Activated CD4-positive, alpha-beta T cell treated with anti-CD3 and anti-CD28 coated beads for 36 hours (primary cell): ENCODE data around the gene ZNF26. TPM values are rescaled to one million over a fixed set of nuclear protein-coding genes. Genes with fewer than 3 reads are reported as not detected.
"Not testable (repeated sequence)": the region's sequence is repeated elsewhere in the genome, so short reads cannot be mapped to it uniquely, and the experiment has no call there.

ENCODE experiments used
- ATAC-seq: fragments of 200-7000 bp; cut with Tn5 transposase; one replicate; pipeline ENCODE4 v1.10.0; 2021; ENCODE audit warnings: mild to moderate bottlenecking, moderate library complexity
- CTCF ChIA-PET: fragments of 350-600 bp; sonication (Branson Sonifier 250); formaldehyde crosslinking; loops from one replicate; lab custom pipeline; 2021; ENCODE audit warnings: antibody characterized with exemption; lab: Charles Lee
- POLR2A ChIA-PET: fragments of 350-600 bp; sonication (Branson Sonifier 250); formaldehyde crosslinking; loops from one replicate; lab custom pipeline; 2021; ENCODE audit warnings: antibody characterized with exemption, inconsistent platforms; lab: Charles Lee
- DNase-seq: peaks from one replicate; pipeline ENCODE4 v3.0.0-alpha.2; 2020
- H3K27ac Mint-ChIP-seq: one replicate; pipeline ENCODE4 v1.8.0; 2021; ENCODE audit warnings: mixed read lengths
- H3K27me3 Mint-ChIP-seq: one replicate; pipeline ENCODE4 v1.8.0; 2021; ENCODE audit warnings: mixed read lengths
- H3K36me3 Mint-ChIP-seq: one replicate; pipeline ENCODE4 v1.8.0; 2021; ENCODE audit warnings: low read depth, mixed read lengths
- H3K4me1 Mint-ChIP-seq: one replicate; pipeline ENCODE4 v1.8.0; 2021; ENCODE audit warnings: mixed read lengths
- H3K4me3 Mint-ChIP-seq: one replicate; pipeline ENCODE4 v1.8.0; 2021; ENCODE audit warnings: mild to moderate bottlenecking, moderate library complexity, mixed read lengths
- H3K9me3 Mint-ChIP-seq: one replicate; pipeline ENCODE4 v1.8.0; 2021; ENCODE audit warnings: low read depth, mixed read lengths
- intact Hi-C, 2 experiments: fragments of 100-400 bp; cut with DNase I in 1 of 2; cut with micrococcal nuclease in 1 of 2; formaldehyde crosslinking; loops; one replicate each; pipeline versions ENCODE4 v1.14.2 to v1.15.1; 2022 to 2024; cut with DNase I, micrococcal nuclease
- total RNA-seq, 2 experiments: library from RNA; stranded (reverse); gene quantifications; one replicate each; pipeline ENCODE4 v1.2.3, GENCODE V29; 2021

ZNF26 gene
- total RNA-seq, 2 experiments from 2014 or later = 12.3 to 17.0 TPM

GRCh38 chr12:132949936-132950837 lies 36.0 kb upstream of the ZNF26 start:
- DNase-seq (no peak), ATAC-seq (no peak)
- no peak overlapping the region for H3K27ac Mint-ChIP-seq
- H3K9me3 Mint-ChIP-seq = peaks cover 38% of the 10 kb centered on the region
- intact Hi-C loops = no loop called here
- no peaks in the 10 kb centered on the region for H3K27me3 Mint-ChIP-seq
- ChIA-PET POLR2A (no interaction called here), CTCF (interaction anchor here (0.6 to 0.7 kb wide), 2 partner anchors 13 to 187 kb away, joined by 4 to 5 read pairs; no protein-coding TSS in a partner anchor)
- peaks cover 53% of the 10 kb centered on the region for H3K36me3 Mint-ChIP-seq
- no peak overlapping the region for H3K4me3 Mint-ChIP-seq
- peaks cover 14% of the 10 kb centered on the region for H3K4me1 Mint-ChIP-seq

- Mint-ChIP-seq H3K9me3 (peaks cover 33% of the 10 kb centered on the region), H3K4me1 (peaks cover 16% of the 10 kb centered on the region), H3K27ac (no peak overlapping the region), H3K4me3 (no peak overlapping the region), H3K27me3 (no peaks in the 10 kb centered on the region), H3K36me3 (peaks cover 46% of the 10 kb centered on the region)
- intact Hi-C loops = no loop called here
- ATAC-seq = no peak
- ChIA-PET CTCF (no interaction called here), POLR2A (no interaction called here)
- DNase-seq = no peak
Measured at GRCh38 chr12:132950844-132951535, 35.2 kb upstream of the ZNF26 start.

GRCh38 chr12:132951649-132952048 lies 34.5 kb upstream of the ZNF26 start:
- ATAC-seq (no peak), DNase-seq (no peak)
- CTCF ChIA-PET = no interaction called here
- H3K4me1 Mint-ChIP-seq = peaks cover 17% of the 10 kb centered on the region
- no peak overlapping the region for H3K27ac Mint-ChIP-seq
- POLR2A ChIA-PET = no interaction called here
- peaks cover 30% of the 10 kb centered on the region for H3K9me3 Mint-ChIP-seq
- no peaks in the 10 kb centered on the region for H3K27me3 Mint-ChIP-seq
- H3K4me3 Mint-ChIP-seq = no peak overlapping the region
- intact Hi-C loops = no loop called here
- H3K36me3 Mint-ChIP-seq = peaks cover 43% of the 10 kb centered on the region

DNA sequence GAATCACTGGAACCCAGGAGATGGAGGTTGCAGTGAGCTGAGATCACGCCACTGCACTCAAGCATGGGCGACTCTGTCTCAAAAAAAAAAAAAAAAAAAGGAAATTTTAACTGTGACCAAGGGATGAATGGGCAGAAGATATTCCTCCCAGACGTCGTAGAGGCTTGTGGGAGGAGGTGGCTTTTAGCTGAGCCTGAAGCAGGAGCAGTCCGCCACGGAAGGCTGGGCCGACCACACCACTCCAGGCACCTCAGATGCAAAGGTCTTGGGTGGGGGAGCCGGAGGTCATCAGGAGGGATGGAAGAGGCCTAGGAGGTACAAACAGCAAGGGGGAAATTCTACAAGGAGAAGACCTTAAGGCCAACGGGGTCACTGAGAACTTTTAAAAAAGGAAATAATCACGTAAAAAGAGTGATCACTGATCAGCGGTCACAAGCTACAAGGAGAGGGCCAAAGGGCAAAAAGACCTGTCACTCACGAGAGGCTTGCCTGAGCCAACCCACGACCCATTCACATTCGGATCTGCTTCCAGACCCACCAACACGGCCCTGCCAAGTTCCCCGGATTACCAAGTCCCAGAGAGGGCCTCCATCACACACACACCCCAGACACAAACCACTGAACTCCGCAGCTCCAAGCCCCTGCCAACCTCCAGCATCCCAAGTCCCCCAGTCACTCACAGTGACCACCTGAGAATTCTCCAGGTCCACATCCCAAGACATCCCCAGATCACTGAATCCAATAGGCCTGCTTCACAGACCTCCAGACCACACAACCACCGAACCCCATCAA lies 33.6 kb upstream of the ZNF26 start:
- intact Hi-C loops = no loop called here
- Mint-ChIP-seq H3K36me3 (peaks cover 39% of the 10 kb centered on the region), H3K27me3 (no peaks in the 10 kb centered on the region), H3K4me3 (no peak overlapping the region), H3K9me3 (peaks cover 30% of the 10 kb centered on the region), H3K4me1 (peaks cover 22% of the 10 kb centered on the region), H3K27ac (no peak overlapping the region)
- ChIA-PET POLR2A (no interaction called here), CTCF (no interaction called here)
- ATAC-seq (no peak), DNase-seq (no peak)

GRCh38 chr12:132953163-132953425 lies 33.1 kb upstream of the ZNF26 start:
- Mint-ChIP-seq H3K27ac (no peak overlapping the region), H3K4me1 (peaks cover 22% of the 10 kb centered on the region), H3K4me3 (no peak overlapping the region), H3K9me3 (peaks cover 28% of the 10 kb centered on the region), H3K27me3 (no peaks in the 10 kb centered on the region), H3K36me3 (peaks cover 35% of the 10 kb centered on the region)
- CTCF ChIA-PET = no interaction called here
- POLR2A ChIA-PET = no interaction called here
- intact Hi-C loops = no loop called here
- ATAC-seq (no peak), DNase-seq (no peak)

- Mint-ChIP-seq H3K27me3 (no peaks in the 10 kb centered on the region), H3K9me3 (peaks cover 21% of the 10 kb centered on the region), H3K4me3 (no peak overlapping the region), H3K36me3 (peaks cover 28% of the 10 kb centered on the region), H3K4me1 (peaks cover 22% of the 10 kb centered on the region), H3K27ac (no peak overlapping the region)
- ChIA-PET CTCF (no interaction called here), POLR2A (no interaction called here)
- no peak for DNase-seq
- intact Hi-C loops = no loop called here
- ATAC-seq = no peak
Measured at GRCh38 chr12:132953771-132954170, 32.4 kb upstream of the ZNF26 start.

DNA sequence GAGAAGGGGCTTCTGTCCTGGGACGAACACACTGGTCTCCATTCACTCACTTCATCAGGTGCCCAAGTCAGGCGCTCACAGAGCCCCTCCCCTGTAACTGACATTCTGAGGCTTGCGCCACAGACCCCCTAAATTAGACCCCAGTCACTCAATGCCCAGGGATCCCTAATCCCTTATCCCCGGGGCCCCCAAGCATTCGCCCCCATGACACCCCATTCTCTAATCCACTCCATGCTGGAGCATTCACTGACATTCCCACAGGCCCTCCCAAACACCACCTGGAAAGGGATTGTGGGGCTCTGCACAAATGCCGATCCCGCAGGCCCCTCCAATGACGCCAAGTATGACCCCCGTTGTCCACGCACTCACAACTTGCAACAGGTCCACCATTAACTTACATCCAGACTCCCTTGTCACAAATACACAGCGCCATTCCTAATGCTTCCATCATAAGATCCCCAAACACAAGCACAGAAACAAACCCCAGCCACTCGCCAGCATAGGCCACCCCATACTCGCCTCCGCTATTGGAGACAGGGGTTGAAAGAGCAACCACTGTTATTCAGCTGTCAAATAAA lies 31.6 kb upstream of the ZNF26 start:
- Mint-ChIP-seq H3K27ac (peak overlapping the region; percentile 82), H3K4me3 (peak overlapping the region; percentile 93), H3K36me3 (peaks cover 21% of the 10 kb centered on the region), H3K27me3 (no peaks in the 10 kb centered on the region), H3K4me1 (peaks cover 22% of the 10 kb centered on the region), H3K9me3 (peaks cover 14% of the 10 kb centered on the region)
- ChIA-PET CTCF (no interaction called here), POLR2A (no interaction called here)
- ATAC-seq = no peak
- peak; percentile 17 for DNase-seq
- intact Hi-C loops = no loop called here

DNA sequence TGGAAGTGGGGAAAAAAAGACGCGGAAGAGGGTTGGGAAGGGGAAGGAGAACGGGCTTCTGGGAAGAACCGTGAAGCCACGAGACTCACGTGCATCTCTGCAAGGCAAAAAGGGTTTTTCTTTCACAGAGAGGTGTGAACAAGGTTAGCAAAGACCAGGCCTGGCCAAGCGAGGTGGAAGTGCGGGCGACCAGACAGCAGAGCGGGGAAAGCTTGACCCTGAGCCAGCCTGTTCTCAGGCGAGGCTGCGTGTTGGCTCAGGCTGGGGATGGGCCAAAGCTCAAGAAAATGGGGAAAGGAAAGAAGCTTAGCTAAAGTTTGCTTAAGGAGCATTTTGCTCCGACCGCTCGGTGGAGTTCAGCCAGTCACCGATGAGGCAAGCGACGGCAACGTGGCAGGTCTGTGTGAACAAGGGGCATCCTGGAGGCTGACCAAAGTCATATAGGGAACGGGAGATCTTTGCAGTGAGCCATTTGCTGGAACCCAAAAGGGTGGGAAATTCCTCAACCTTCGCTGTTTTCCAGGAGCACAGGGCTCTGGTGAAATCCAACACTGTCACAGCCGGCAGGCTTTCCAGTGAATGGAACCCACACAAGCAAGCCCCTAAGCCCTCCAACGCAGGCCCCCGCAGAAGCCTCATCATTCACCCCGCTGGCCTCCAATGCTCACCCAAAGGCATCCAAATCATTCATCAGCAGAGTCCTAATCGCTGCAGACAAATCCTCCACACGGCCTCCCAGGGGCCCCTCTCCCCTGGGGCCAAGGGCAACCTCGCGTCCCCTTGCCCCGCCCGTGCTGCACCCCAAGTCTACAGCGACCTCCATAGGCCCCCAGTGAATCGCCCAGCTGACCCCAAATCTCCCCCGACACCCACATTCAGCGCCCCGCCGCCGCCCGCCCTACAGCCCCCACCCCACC lies 30.8 kb upstream of the ZNF26 start:
- POLR2A ChIA-PET = no interaction called here
- Mint-ChIP-seq H3K4me1 (peaks cover 22% of the 10 kb centered on the region), H3K27ac (peak overlapping the region; percentile 82), H3K4me3 (peak overlapping the region; percentile 93), H3K36me3 (peaks cover 22% of the 10 kb centered on the region), H3K9me3 (peaks cover 12% of the 10 kb centered on the region), H3K27me3 (no peaks in the 10 kb centered on the region)
- intact Hi-C loops = loop anchor here (1.0 to 2.0 kb wide), 9 partner anchors 31 to 226 kb away; partner anchors contain the start of genes ZNF140 (in 2 of the 2), ZNF26 (in 2 of the 2), CHFR (in 1 of the 2) and ZNF10 (in 1 of the 2)
- CTCF ChIA-PET = no interaction called here
- ATAC-seq (peak; percentile 54), DNase-seq (peak; percentile 58)

DNA sequence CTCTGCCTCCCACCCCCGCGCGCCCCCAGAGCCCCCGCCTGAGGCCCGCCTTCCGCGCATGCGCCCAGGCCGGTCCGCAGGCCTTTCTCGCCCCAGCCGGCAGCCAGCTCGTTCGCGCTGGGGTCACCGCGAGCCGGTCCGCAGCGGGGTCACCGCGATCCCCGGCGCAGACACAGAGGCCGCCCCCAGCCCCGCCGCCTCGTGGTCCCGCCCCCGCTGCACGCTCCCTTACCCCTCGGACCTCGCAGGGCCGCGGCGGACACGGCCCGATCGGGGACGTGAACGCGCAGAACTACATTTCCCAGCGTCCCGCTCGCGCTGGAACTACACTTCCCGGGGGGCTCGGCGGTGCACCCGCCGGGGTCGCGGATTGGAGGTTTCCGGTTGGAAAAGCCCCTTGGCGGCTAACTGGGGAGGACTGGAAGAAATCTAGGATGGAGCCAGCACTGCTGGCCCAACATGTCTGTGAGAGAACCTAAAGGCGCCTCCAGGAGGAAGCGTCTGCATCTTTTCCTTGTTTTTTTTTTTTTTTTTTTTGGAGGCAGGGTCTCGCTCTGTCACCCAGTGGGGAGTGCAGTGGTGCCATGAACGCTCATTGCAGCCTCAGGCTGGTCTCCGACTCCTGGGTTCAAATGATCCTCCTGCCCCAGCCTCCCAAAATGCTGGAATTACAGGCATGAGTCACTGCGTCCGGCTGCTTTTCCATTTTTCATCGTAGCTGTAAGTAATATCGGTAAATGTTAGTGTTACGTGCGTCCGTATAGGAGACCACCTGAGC lies 30.0 kb upstream of the ZNF26 start, which contains the start of gene ZNF605:
TSS of gene ZNF605 (minus strand) at position 296 of the 778 bp plus-strand sequence. CDS start 10,671 bp downstream, outside the sequence.
- ChIA-PET CTCF (no interaction called here), POLR2A (no interaction called here)
- Mint-ChIP-seq H3K27ac (peak within 1 kb of the TSS; percentile 88), H3K27me3 (no peaks in the 10 kb centered on the region), H3K36me3 (peaks cover 22% of the 10 kb centered on the region), H3K4me3 (peak within 1 kb of the TSS; percentile 93), H3K9me3 (peaks cover 12% of the 10 kb centered on the region), H3K4me1 (peaks cover 22% of the 10 kb centered on the region)
- intact Hi-C loops = loop anchor here (1.0 to 2.0 kb wide), 9 partner anchors 30 to 225 kb away; partner anchors contain the start of genes ZNF140 (in 2 of the 2), ZNF26 (in 2 of the 2), CHFR (in 1 of the 2) and ZNF10 (in 1 of the 2)
- ATAC-seq (peak; percentile 91), DNase-seq (peak; percentile 93)

- intact Hi-C loops, ATAC-seq, H3K27ac Mint-ChIP-seq, H3K27me3 Mint-ChIP-seq, POLR2A ChIA-PET, H3K9me3 Mint-ChIP-seq, DNase-seq, CTCF ChIA-PET, H3K4me3 Mint-ChIP-seq, H3K4me1 Mint-ChIP-seq: not testable (repeated sequence)
- H3K36me3 Mint-ChIP-seq = peaks cover 24% of the 10 kb centered on the region
Measured at GRCh38 chr12:132961790-132962189, 24.4 kb upstream of the ZNF26 start.
